ENCODE results near the gene CRMP1.

The CRMP1 gene

DNA sequence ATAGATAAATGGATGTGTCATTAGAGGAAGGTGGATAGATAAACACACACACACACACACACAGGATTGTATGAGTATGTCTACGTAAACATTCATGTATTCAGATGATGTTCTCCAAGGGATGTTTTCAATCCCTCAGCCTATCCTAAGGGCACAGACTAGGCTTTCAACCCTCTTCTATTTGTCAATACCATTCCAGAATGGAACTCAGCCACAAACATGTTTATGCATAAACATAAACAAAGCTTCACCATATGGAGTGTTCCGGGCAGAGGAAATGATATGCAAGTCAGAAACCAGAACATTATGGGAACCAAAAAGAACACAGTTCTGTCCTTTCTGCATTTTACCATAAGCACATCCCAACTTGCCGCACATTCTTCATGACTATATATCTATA lies 25.0 kb downstream of the CRMP1 start:
- H3K27me3 ChIP-seq (ENCODE audit: control insufficient read depth in 3 of 3, insufficient read depth in 3 of 3, low read depth in 1 of 3, low read length in 3 of 3), result no peaks in the 10 kb centered on the region
- H3K4me1 ChIP-seq (ENCODE audit: control insufficient read depth in 2 of 2, insufficient read depth in 1 of 2, low read depth in 1 of 2, low read length in 2 of 2), result peaks cover 0 to 14% of the 10 kb centered on the region in 2 donors
- peaks cover 21 to 82% of the 10 kb centered on the region in 2 donors for H3K36me3 ChIP-seq (replicated peaks in 1 of 2; ENCODE audit: control insufficient read depth in 2 of 2, insufficient read depth in 2 of 2, low read length in 2 of 2)
- H3K4me2 ChIP-seq (ENCODE audit: insufficient read depth, low read length, poor library complexity, severe bottlenecking), result no peak overlapping the region
- H2BK120ac ChIP-seq (ENCODE audit: low read depth, low read length), result no peak overlapping the region
- no peak overlapping the region for H3K4me3 ChIP-seq (ENCODE audit: low read length in 2 of 2)
- peaks cover 5% of the 10 kb centered on the region for H3K79me1 ChIP-seq (ENCODE audit: low read depth, low read length)
- no peak overlapping the region for H2BK15ac ChIP-seq (ENCODE audit: low read length)
- no peak overlapping the region for H2BK12ac ChIP-seq (ENCODE audit: low read length)
- no peak overlapping the region for H3K23ac ChIP-seq (ENCODE audit: low read depth, low read length, poor library complexity)
- no peak overlapping the region for H2AK5ac ChIP-seq (ENCODE audit: low read depth, low read length)
- no peak overlapping the region for H3K14ac ChIP-seq (ENCODE audit: low read length)
- H3K18ac ChIP-seq (ENCODE audit: low read length), result no peak overlapping the region
- no CpG with 5 or more reads among the region's 3 CpGs for WGBS, 2 donors (ENCODE audit: extremely low coverage in 2 of 2, insufficient read length in 2 of 2, insufficient replicate concordance in 1 of 2)
- H4K91ac ChIP-seq (ENCODE audit: low read depth, low read length, poor library complexity), result no peak overlapping the region
- H2BK5ac ChIP-seq (ENCODE audit: low read length), result no peak overlapping the region
- no peak for DNase-seq (ENCODE audit: low spot score)
- peaks cover 1 to 4% of the 10 kb centered on the region in 2 donors for H3K9me3 ChIP-seq (replicated peaks in 1 of 2; ENCODE audit: control insufficient read depth in 2 of 2, insufficient read depth in 1 of 2, low read depth in 1 of 2, low read length in 2 of 2)
- no peak overlapping the region for H3K4ac ChIP-seq (ENCODE audit: low read length)
- no peak overlapping the region for H3K9ac ChIP-seq (ENCODE audit: low read depth, low read length, poor library complexity)
- H4K8ac ChIP-seq (ENCODE audit: low read depth, low read length), result no peak overlapping the region
- H2AFZ ChIP-seq (ENCODE audit: low read length), result no peak overlapping the region
- no peak overlapping the region for H3K27ac ChIP-seq (replicated peaks; ENCODE audit: low read length)

DNA sequence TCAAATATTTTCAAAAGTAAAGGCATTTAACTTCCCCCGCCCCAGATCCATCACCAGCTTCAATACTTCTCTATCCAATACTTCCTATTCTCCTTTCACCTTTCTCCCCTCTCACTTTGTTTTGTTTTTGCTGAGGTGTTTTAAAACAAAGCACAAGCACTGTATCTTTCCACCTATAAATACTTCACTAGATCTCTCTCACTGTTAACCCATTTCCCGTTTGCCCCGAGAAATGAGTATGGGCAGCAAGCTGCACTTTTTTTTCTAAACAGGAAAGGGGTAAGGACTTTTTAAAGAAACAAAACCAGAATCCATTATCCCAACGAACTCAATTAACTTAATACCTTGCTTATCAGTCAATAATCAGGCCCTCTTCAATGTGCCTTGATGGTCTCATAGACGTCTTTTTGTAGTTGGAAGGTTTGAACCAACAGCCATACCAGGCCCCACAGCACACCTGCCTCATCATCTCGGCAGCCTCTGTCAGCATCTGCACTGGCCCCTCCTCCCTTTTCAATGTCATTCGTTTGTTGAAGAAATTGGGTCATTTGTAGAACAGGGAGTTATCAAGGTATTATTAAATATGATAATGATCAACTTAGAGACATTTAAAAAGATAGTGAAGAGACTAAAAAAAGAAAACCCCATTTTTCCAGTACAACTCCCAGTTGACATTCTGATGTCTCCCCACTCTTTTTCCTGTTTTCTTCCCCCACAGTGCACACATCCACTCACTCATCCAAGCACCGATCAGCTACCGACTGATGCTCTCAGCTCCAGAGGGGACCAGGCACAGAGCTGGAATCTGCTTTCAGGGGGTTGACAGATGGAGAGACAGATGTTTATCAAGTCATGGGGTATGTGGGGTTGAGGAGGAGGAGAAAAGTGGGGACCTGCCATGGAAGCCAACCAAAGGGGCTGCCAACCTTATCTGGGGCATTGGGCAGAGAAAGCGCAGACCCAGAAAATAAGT lies 25.8 kb downstream of the CRMP1 start:
- no peak overlapping the region for H3K23ac ChIP-seq (ENCODE audit: low read depth, low read length, poor library complexity)
- no peak overlapping the region for H2AK5ac ChIP-seq (ENCODE audit: low read depth, low read length)
- H4K8ac ChIP-seq (ENCODE audit: low read depth, low read length), result no peak overlapping the region
- no peak overlapping the region for H2AFZ ChIP-seq (ENCODE audit: low read length)
- H3K27ac ChIP-seq (replicated peaks; ENCODE audit: low read length), result no peak overlapping the region
- H2BK5ac ChIP-seq (ENCODE audit: low read length), result no peak overlapping the region
- peaks cover 5% of the 10 kb centered on the region for H3K79me1 ChIP-seq (ENCODE audit: low read depth, low read length)
- no peak overlapping the region for H2BK120ac ChIP-seq (ENCODE audit: low read depth, low read length)
- peaks cover 0 to 15% of the 10 kb centered on the region in 2 donors for H3K4me1 ChIP-seq (ENCODE audit: control insufficient read depth in 2 of 2, insufficient read depth in 1 of 2, low read depth in 1 of 2, low read length in 2 of 2)
- H3K4me2 ChIP-seq (ENCODE audit: insufficient read depth, low read length, poor library complexity, severe bottlenecking), result no peak overlapping the region
- no peak overlapping the region for H3K9ac ChIP-seq (ENCODE audit: low read depth, low read length, poor library complexity)
- H3K36me3 ChIP-seq (replicated peaks in 1 of 2; ENCODE audit: control insufficient read depth in 2 of 2, insufficient read depth in 2 of 2, low read length in 2 of 2), result peaks cover 26 to 85% of the 10 kb centered on the region in 2 donors
- WGBS, 2 donors (ENCODE audit: extremely low coverage in 2 of 2, insufficient read length in 2 of 2, insufficient replicate concordance in 1 of 2), result no CpG with 5 or more reads among the region's 10 CpGs
- no peak overlapping the region for H3K18ac ChIP-seq (ENCODE audit: low read length)
- H3K9me3 ChIP-seq (replicated peaks in 1 of 2; ENCODE audit: control insufficient read depth in 2 of 2, insufficient read depth in 1 of 2, low read depth in 1 of 2, low read length in 2 of 2), result peaks cover 1 to 2% of the 10 kb centered on the region in 2 donors
- H3K4ac ChIP-seq (ENCODE audit: low read length), result no peak overlapping the region
- no peak overlapping the region for H3K4me3 ChIP-seq (ENCODE audit: low read length in 2 of 2)
- DNase-seq (ENCODE audit: low spot score), result no peak
- no peak overlapping the region for H3K14ac ChIP-seq (ENCODE audit: low read length)
- H2BK15ac ChIP-seq (ENCODE audit: low read length), result no peak overlapping the region
- no peak overlapping the region for H4K91ac ChIP-seq (ENCODE audit: low read depth, low read length, poor library complexity)
- H3K27me3 ChIP-seq (ENCODE audit: control insufficient read depth in 3 of 3, insufficient read depth in 3 of 3, low read depth in 1 of 3, low read length in 3 of 3), result no peaks in the 10 kb centered on the region
- no peak overlapping the region for H2BK12ac ChIP-seq (ENCODE audit: low read length)

DNA sequence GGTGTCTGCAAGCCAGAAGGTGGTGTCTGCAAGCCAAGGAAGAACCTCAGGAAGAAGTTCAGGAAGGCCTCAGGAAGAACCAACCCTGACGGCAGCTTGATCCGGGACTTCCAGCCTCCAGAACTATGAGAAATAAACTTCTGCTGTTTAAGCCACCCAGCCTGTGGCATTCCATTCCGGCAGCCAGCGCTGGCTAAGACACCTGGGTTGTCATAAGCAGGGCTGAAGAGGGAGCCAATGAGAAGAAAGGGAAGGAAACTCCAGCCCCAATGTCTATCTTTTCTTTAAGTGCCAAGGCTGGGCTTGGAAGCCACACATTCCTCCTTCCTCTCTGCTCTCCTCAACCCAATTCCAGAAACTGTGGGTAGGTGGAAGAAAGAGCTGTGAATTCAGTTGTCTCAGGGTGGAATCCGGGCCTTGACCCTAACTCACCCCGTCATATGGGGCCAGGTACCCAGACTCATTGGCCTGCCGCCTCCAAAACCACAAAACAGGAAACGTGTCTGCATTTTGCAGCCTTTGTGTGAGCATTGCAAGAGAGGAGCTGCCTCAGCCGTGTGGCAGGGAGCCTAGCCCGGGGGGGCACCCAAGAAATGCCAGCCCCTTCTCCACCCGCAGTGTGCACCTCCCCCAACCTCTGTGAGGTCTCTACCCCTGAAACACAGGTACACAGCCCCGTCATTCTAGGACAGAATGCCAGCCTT lies 26.8 kb downstream of the CRMP1 start:
- Histone ChIP-seq H3K27ac (replicated peaks; ENCODE audit: low read length) (no peak overlapping the region), H2AFZ (ENCODE audit: low read length) (no peak overlapping the region), H3K23ac (ENCODE audit: low read depth, low read length, poor library complexity) (no peak overlapping the region), H4K91ac (ENCODE audit: low read depth, low read length, poor library complexity) (no peak overlapping the region), H3K4ac (ENCODE audit: low read length) (no peak overlapping the region), H3K9ac (ENCODE audit: low read depth, low read length, poor library complexity) (no peak overlapping the region), H3K18ac (ENCODE audit: low read length) (no peak overlapping the region), H3K36me3 (replicated peaks in 1 of 2; ENCODE audit: control insufficient read depth in 2 of 2, insufficient read depth in 2 of 2, low read length in 2 of 2) (peaks cover 29 to 91% of the 10 kb centered on the region in 2 donors), H3K4me3 (ENCODE audit: low read length in 2 of 2) (no peak overlapping the region), H4K8ac (ENCODE audit: low read depth, low read length) (no peak overlapping the region), H2BK5ac (ENCODE audit: low read length) (no peak overlapping the region), H3K79me1 (ENCODE audit: low read depth, low read length) (peaks cover 5% of the 10 kb centered on the region), H2BK15ac (ENCODE audit: low read length) (no peak overlapping the region), H2AK5ac (ENCODE audit: low read depth, low read length) (no peak overlapping the region), H3K14ac (ENCODE audit: low read length) (no peak overlapping the region), H3K4me1 (ENCODE audit: control insufficient read depth in 2 of 2, insufficient read depth in 1 of 2, low read depth in 1 of 2, low read length in 2 of 2) (peaks cover 0 to 15% of the 10 kb centered on the region in 2 donors), H2BK12ac (ENCODE audit: low read length) (no peak overlapping the region), H3K27me3 (ENCODE audit: control insufficient read depth in 3 of 3, insufficient read depth in 3 of 3, low read depth in 1 of 3, low read length in 3 of 3) (no peaks in the 10 kb centered on the region), H3K9me3 (replicated peaks in 1 of 2; ENCODE audit: control insufficient read depth in 2 of 2, insufficient read depth in 1 of 2, low read depth in 1 of 2, low read length in 2 of 2) (peaks cover 0 to 1% of the 10 kb centered on the region in 2 donors), H2BK120ac (ENCODE audit: low read depth, low read length) (no peak overlapping the region), H3K4me2 (ENCODE audit: insufficient read depth, low read length, poor library complexity, severe bottlenecking) (no peak overlapping the region)
- DNase-seq (ENCODE audit: low spot score), result no peak
- no CpG with 5 or more reads among the region's 12 CpGs for WGBS, 2 donors (ENCODE audit: extremely low coverage in 2 of 2, insufficient read length in 2 of 2, insufficient replicate concordance in 1 of 2)

Data from neuronal stem cell (in vitro differentiated cells).